GM12874 (cell line): ENCODE measurements around the gene C11orf87.

Source experiments
- TF ChIP-seq, protein P1 (sequence below): IDR thresholded peaks from 2 replicates; pipeline ENCODE4 v1.5.1; 2011; ENCODE audit warnings: low read depth, mild to moderate bottlenecking, control low read depth, low read length, moderate library complexity; ENCODE audit not compliant: insufficient read depth

The C11orf87 gene

GRCh38 chr11:109388982-109389381 is 33.0 kb upstream of the C11orf87 start:
- TF ChIP-seq, protein P1, sequence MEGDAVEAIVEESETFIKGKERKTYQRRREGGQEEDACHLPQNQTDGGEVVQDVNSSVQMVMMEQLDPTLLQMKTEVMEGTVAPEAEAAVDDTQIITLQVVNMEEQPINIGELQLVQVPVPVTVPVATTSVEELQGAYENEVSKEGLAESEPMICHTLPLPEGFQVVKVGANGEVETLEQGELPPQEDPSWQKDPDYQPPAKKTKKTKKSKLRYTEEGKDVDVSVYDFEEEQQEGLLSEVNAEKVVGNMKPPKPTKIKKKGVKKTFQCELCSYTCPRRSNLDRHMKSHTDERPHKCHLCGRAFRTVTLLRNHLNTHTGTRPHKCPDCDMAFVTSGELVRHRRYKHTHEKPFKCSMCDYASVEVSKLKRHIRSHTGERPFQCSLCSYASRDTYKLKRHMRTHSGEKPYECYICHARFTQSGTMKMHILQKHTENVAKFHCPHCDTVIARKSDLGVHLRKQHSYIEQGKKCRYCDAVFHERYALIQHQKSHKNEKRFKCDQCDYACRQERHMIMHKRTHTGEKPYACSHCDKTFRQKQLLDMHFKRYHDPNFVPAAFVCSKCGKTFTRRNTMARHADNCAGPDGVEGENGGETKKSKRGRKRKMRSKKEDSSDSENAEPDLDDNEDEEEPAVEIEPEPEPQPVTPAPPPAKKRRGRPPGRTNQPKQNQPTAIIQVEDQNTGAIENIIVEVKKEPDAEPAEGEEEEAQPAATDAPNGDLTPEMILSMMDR, result no peak

DNA sequence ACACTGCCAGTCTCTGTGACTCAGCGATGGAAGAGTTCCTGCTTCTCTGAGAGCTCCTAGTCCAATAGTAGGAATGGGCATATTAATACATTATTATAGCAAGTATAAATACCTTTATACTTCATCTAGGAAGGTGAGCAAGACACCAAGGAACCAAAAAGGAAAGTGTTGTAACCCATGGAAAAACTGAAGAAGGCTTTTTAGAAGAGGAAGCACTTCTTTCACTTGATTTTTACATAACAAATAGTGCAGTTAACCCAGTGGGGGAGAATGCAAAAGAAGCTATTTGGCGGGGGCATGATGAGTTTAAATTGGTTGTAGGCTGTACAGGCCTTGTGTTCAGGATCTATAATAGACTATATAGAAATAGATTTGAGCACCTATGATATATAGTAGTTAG is 31.2 kb upstream of the C11orf87 start:
- TF ChIP-seq, protein P1, result no peak

DNA sequence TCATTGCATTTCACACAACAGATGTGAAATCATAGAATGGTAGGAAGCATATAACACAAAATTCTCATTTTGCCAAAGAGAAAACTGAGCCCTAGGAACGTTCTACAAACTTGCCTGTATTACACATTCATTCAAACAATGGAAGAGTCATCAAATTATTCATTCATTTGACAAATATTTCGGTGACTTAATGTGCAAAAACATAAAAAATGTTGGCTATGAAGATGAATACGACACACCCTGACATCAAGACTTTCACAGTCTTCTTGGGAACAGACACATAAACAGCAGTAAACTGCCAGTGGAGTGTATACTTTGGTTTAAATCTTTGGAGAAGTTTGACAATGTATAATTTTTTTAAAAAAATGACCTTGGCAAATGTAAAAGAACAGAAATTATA is 20.4 kb upstream of the C11orf87 start:
- TF ChIP-seq, protein P1, result no peak

GRCh38 chr11:109405671-109406070 is 16.3 kb upstream of the C11orf87 start:
- TF ChIP-seq, protein P1, result no peak

DNA sequence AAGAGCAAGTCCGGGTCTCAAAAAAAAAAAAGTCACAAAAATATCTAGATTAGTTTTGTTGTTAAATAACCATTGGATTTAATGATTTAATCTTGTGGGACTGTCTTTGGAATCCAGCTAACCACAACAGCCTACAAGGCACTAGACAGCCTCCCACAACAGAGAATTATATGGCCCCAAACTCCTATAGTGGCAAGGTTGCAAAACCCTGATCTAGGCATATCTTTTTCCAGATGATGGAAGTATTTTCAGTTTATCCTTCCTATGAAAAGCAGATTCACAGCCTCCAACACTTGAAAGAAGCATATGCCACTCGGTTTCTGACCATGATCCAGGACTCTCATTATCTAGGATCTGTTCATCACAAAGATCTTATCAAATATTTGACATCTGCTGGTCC is 5.4 kb upstream of the C11orf87 start:
- TF ChIP-seq, protein P1, result no peak

DNA sequence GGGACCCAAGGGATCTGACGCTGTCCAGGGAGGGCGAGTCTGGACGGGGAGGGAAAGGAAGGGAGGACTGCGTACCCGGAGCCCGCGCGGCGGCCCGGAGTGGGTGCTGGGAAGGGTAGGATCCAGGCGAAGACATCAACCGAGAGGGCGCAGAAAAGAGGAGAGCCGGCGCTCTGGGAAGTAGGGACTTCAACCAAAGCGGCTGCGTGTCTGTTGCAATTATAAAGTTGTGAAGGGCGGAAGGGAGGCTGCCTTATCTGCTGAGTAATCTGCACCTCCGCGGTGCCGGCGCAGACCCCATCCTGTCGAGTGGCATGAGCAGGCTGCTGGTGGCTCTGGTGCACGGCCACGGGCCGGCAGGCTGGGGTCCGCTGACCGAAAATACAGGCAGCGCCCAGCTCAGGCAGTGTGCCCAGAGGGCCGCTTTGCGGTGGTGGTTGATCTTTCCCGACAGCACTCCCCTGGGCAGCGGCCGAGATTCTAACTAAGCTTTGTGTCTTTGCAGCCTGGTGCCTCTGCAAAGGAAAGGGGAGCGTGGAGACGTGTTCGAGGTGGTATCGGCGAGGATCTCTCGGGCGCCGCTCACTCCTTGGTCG is 978 bp downstream of the C11orf87 start:
- TF ChIP-seq, protein P1, result no peak

DNA sequence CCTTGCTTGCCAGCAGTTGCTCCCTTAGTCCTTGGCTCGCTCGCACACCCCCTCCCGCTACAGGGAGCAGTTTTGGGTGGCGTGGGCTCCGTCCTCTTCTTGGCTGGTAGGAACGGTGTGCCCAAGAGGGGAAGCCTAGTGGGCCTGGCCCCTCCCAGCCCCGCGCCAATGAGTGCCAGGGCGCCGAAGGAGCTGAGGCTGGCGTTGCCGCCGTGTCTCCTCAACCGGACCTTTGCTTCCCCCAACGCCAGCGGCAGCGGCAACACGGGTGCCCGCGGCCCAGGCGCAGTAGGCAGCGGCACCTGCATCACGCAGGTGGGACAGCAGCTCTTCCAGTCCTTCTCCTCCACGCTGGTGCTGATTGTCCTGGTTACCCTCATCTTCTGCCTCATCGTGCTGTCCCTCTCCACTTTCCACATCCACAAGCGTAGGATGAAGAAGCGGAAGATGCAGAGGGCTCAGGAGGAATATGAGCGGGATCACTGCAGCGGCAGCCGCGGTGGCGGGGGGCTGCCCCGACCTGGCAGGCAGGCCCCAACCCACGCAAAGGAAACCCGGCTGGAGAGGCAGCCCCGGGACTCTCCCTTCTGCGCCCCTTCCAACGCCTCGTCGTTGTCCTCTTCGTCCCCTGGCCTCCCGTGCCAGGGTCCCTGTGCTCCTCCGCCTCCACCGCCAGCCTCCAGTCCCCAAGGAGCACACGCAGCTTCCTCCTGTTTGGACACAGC is 1.6 kb downstream of the C11orf87 start:
- TF ChIP-seq, protein P1, result no peak
